Stimulated activated CD4-positive, alpha-beta T cell treated with anti-CD3 and anti-CD28 coated beads, Interleukin-4, amount 100 ng/mL, for 48 hours (primary cell): ENCODE data around the gene CKB.
A peak's percentile ranks its signal among the peaks of the same experiment; 100 is the strongest.

Experiments used
- DNase-seq, 2 donors: peaks; one replicate each; pipeline ENCODE4 v3.0.0-alpha.2; 2020; ENCODE audit warnings: low read depth in 2 of 2

The CKB gene

GRCh38 chr14:103537175-103537990 is 14.8 kb upstream of the CKB start:
- DNase-seq = no peak

DNA sequence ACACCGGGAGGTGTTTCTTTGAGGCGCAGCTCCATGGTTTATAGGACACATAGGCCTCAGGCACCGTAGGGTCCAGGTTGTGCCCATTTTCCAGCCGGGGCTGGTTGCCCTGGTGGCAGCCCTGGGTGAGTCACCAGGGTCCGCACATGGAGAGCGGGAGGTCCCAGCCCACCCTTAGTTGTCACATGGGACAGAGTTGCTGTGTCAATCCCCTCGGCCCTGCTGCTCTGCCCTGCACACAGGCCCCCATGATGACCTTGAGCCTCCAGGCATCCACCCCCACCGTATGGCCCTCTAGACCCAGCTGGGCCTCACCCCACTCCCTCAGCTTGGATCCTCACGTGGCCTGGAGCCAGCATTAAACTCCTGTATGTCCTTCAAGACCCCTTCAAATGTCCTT is 14.1 kb upstream of the CKB start:
- DNase-seq = no peak

- no peak for DNase-seq
Observed at GRCh38 chr14:103535891-103536565, 13.4 kb upstream of the CKB start.

GRCh38 chr14:103535081-103535890 is 12.7 kb upstream of the CKB start:
- no peak for DNase-seq

DNA sequence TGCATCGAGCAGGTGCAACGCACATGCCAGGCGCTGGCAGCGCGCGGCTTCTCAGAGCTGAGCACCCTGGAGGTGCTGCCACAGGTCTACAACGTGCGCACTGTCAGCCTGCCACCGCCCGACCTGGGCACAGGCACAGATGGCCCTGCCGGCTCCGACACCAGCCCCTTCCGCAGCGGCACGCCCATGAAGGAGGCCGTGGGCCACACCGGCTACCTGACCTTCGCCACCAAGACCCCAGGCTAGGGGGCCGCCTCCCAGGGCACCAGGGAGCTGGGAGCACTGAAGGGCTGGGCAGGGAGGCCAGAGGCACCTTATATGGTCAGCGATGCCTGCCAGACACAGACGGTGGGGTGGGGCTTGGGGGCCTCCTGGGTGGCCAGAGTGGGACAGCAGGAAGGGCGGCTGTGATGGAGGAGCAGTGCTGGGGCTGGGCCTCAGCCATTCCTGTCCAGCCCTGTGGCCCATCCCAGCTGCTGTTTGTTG is 12.0 kb upstream of the CKB start:
- DNase-seq = no peak

GRCh38 chr14:103533999-103534575 is 11.5 kb upstream of the CKB start:
- DNase-seq = no peak

DNA sequence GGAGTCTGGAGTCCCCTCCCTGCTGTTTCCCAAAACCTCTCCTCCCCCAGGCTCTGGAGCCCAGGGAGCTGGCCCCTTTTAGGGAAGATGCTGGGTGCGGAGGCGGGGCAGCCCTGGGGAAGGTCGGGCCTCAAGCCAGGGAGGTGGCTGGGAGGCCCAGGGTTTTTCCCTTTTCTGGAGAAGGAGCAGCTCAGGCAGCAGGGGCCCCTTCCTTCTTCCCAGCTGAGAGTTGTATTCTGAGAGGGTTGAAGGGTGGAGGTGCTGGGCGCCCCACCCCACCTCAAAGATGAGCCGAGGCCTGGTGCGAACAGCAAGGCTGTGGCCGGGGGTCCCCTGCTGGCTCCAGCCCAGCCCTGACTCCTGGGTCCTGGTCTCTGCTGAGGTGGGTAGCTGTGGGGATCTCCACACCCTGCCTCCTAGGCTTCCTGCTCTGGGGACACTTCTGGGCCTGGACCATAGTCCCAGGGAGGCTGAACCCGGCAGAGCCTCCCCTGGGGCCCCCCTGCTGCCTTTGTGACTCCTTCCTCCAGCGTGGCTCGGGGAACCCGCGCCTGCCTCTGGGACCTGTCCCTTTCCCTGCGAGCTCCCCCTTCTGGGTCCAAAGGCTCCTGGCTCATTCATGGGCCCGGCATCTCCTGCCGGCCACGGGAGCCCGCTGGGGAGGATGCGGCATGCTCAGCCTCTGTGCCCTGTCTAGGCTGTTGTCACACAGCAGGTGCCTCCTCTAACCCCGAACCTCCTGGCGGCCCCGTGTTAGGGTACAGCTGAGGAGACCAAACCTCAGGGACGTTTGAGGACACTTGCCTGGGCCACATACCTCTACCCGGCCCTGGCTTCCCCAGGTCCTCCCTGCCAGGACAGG is 10.7 kb upstream of the CKB start:
- DNase-seq = no peak

GRCh38 chr14:103532216-103533136 is 9.8 kb upstream of the CKB start:
- DNase-seq = no peak

GRCh38 chr14:103531421-103532215 is 9.0 kb upstream of the CKB start:
- no peak for DNase-seq

- DNase-seq = no peak
Observed at GRCh38 chr14:103530831-103531230, 8.2 kb upstream of the CKB start.

- DNase-seq = peak in 1 of 2 donors; percentile 28
Observed at GRCh38 chr14:103530390-103530789, 7.8 kb upstream of the CKB start.

GRCh38 chr14:103529383-103530365 is 7.0 kb upstream of the CKB start:
- no peak for DNase-seq

GRCh38 chr14:103528587-103529382 is 6.2 kb upstream of the CKB start, which contains the start of gene TRMT61A:
Gene TRMT61A, plus strand, starts transcription at chr14:103529196. Its CDS starts 783 bp downstream, at chr14:103529979.
- peak; percentile 61 to 70 for DNase-seq

GRCh38 chr14:103528146-103528586 is 5.5 kb upstream of the CKB start:
- DNase-seq = no peak

GRCh38 chr14:103527408-103528145 is 4.9 kb upstream of the CKB start:
- peak in 1 of 2 donors; percentile 25 for DNase-seq

DNA sequence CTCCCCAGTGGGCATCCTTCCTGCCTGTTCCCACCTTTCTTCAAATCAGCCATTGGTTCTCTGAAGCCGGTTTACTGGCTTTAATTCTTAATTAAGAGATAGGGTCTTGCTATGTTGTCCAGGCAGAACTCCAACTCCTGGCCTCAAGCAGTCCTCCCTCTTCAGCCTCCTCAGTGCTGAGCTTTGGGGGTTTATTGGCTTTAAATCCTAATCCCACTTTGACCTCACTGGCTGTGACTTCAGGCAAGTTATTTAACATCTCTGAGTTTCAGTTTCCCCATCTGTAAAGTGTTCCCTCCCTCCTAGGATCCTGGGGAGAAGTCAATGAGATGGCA is 4.3 kb upstream of the CKB start:
- no peak for DNase-seq
